GM12878 (cell line): ENCODE results near the gene SLC39A7. TPM values are rescaled to one million over a fixed set of nuclear protein-coding genes. Genes with fewer than 3 reads are reported as not detected.

Experiments used
- ATAC-seq: fragments of 200-7000 bp; cut with Tn5 transposase; 3 replicates; pipeline ENCODE4 v1.9.1; 2020; ENCODE audit warnings: mild to moderate bottlenecking, moderate library complexity
- BruUV-seq: library from RNA; stranded (reverse); fragments of 400-500 nt; replicated peaks from 2 replicates; lab custom pipeline; 2021; lab: Mats Ljungman, UMichigan
- CTCF ChIA-PET: fragments of 300-600 bp; sonication (Branson Sonifier 250); formaldehyde crosslinking; extraction: SDS; loops from one replicate; lab custom pipeline; 2021; ENCODE audit warnings: inconsistent platforms; lab: Yijun Ruan, JAX
- POLR2A ChIA-PET: fragments of 350-600 bp; formaldehyde crosslinking; extraction: SDS; loops from one replicate; lab custom pipeline; 2021; ENCODE audit warnings: inconsistent platforms; lab: Charles Lee
- RAD21 ChIA-PET: fragments of 300-600 bp; sonication (Branson Sonifier 250); formaldehyde crosslinking; loops from one replicate; lab custom pipeline; 2023; ENCODE audit warnings: antibody characterized with exemption; ENCODE audit not compliant: unreplicated experiment; lab: Charles Lee
- SMC1A ChIA-PET: fragments of 300-600 bp; sonication (Branson Sonifier 250); formaldehyde crosslinking; loops from one replicate; lab custom pipeline; 2023; ENCODE audit not compliant: unreplicated experiment, uncharacterized antibody; lab: Charles Lee
- DNase-seq: peaks from one replicate; pipeline ENCODE4 v3.0.0-alpha.2; 2011; ENCODE audit warnings: low read depth, low spot score
- FAIRE-seq: peaks from 3 replicates; lab custom pipeline; 2011; peaks lifted over from hg19 to GRCh38; lab: Jason Lieb, UNC
- H2AFZ ChIP-seq: 2 replicates; pipeline ENCODE4 v1.6.0; 2011; ENCODE audit warnings: low read depth, low read length, control low read depth; ENCODE audit not compliant: control insufficient read depth
- H3K27ac ChIP-seq: 2 replicates; pipeline ENCODE4 v1.5.1; 2011; ENCODE audit warnings: control low read depth; ENCODE audit not compliant: control insufficient read depth, insufficient read depth
- H3K27me3 ChIP-seq, 2 experiments: replicated peaks in 1 of 2; 2 replicates each; pipeline versions ENCODE4 v1.6.0 to v1.6.1; 2011; ENCODE audit warnings: low read length in 1 of 2; ENCODE audit not compliant: control insufficient read depth in 2 of 2, insufficient read depth in 2 of 2
- H3K36me3 ChIP-seq, 2 experiments: 2 replicates each; pipeline ENCODE4 v1.5.1; 2011; ENCODE audit warnings: low read length in 1 of 2; ENCODE audit not compliant: control insufficient read depth in 2 of 2, insufficient read depth in 2 of 2
- H3K4me1 ChIP-seq: 2 replicates; pipeline ENCODE4 v1.6.1; 2011; ENCODE audit warnings: mild to moderate bottlenecking, low read length, moderate library complexity, mixed read lengths; ENCODE audit not compliant: control insufficient read depth, insufficient read depth
- H3K4me2 ChIP-seq: 2 replicates; pipeline ENCODE4 v1.6.0; 2011; ENCODE audit warnings: control low read depth; ENCODE audit not compliant: control insufficient read depth, insufficient read depth
- H3K4me3 ChIP-seq: fragments of 200-600 bp; sonication (generic); 2 replicates; pipeline ENCODE4 v1.5.1; 2016
- H3K79me2 ChIP-seq: 2 replicates; pipeline ENCODE4 v1.6.0; 2011; ENCODE audit warnings: low read length; ENCODE audit not compliant: control insufficient read depth, insufficient read depth
- H3K9ac ChIP-seq: 2 replicates; pipeline ENCODE4 v1.8.0; 2011; ENCODE audit warnings: low read length, control low read depth, mixed read lengths; ENCODE audit not compliant: control insufficient read depth, insufficient read depth
- H3K9me3 ChIP-seq: replicated peaks from 3 replicates; pipeline ENCODE4 v1.5.1; 2011; ENCODE audit warnings: mild to moderate bottlenecking, low read length; ENCODE audit not compliant: control insufficient read depth, insufficient read depth
- H4K20me1 ChIP-seq: 2 replicates; pipeline ENCODE4 v1.6.0; 2011; ENCODE audit not compliant: control insufficient read depth, insufficient read depth
- CBX3 ChIP-seq: fragments of 200-600 bp; sonication (generic); IDR thresholded peaks from 2 replicates; pipeline ENCODE4 v1.6.1; 2016; ENCODE audit warnings: low read depth, borderline replicate concordance
- E4F1 ChIP-seq: fragments of 450-650 bp; IDR thresholded peaks from 2 replicates; pipeline ENCODE4 v1.6.1; 2018; ENCODE audit warnings: borderline replicate concordance, mild to moderate bottlenecking; ENCODE audit not compliant: partially characterized antibody
- ESRRA ChIP-seq: IDR thresholded peaks from 2 replicates; pipeline ENCODE4 v1.6.1; 2012; ENCODE audit warnings: mild to moderate bottlenecking, low read length, improper control_type of control experiment
- ETV6 ChIP-seq, 2 experiments: fragments of 450-650 bp in 1 of 2; IDR thresholded peaks in 1 of 2; conservative IDR thresholded peaks in 1 of 2; 2 replicates each; pipeline ENCODE4 v1.6.1; 2014; ENCODE audit warnings: antibody characterized with exemption in 1 of 2, borderline replicate concordance in 1 of 2, low read depth in 1 of 2, mild to moderate bottlenecking in 1 of 2, moderate library complexity in 1 of 2
- FOXM1 ChIP-seq: IDR thresholded peaks from 2 replicates; pipeline ENCODE4 v1.6.1; 2012; ENCODE audit warnings: low read depth, mild to moderate bottlenecking, inconsistent platforms, low read length, moderate library complexity
- LARP7 ChIP-seq: fragments of 450-650 bp; IDR thresholded peaks from 2 replicates; pipeline ENCODE4 v1.6.1; 2017; ENCODE audit warnings: mild to moderate bottlenecking
- NFXL1 ChIP-seq: fragments of 450-650 bp; IDR thresholded peaks from 2 replicates; pipeline ENCODE4 v1.6.1; 2017; ENCODE audit warnings: antibody characterized with exemption, mild to moderate bottlenecking, borderline replicate concordance
- NR2C1 ChIP-seq: fragments of 450-650 bp; IDR thresholded peaks from 2 replicates; pipeline ENCODE4 v1.6.1; 2017; ENCODE audit warnings: antibody characterized with exemption, mild to moderate bottlenecking, moderate library complexity
- RFX5 ChIP-seq: IDR thresholded peaks from 2 replicates; pipeline ENCODE4 v1.6.1; 2011; ENCODE audit warnings: low read depth, low read length, improper control_type of control experiment
- SIX5 ChIP-seq: IDR thresholded peaks from 2 replicates; pipeline ENCODE4 v1.6.1; 2011; ENCODE audit warnings: mild to moderate bottlenecking, low read depth, low read length, moderate library complexity; ENCODE audit not compliant: severe bottlenecking
- SREBF1 ChIP-seq: IDR thresholded peaks from 2 replicates; pipeline ENCODE4 v1.6.1; 2012; ENCODE audit warnings: mild to moderate bottlenecking, low read length
- STAT3 ChIP-seq: IDR thresholded peaks from 2 replicates; pipeline ENCODE4 v1.6.1; 2011; ENCODE audit warnings: low read depth, low read length, improper control_type of control experiment
- TCF3 ChIP-seq: IDR thresholded peaks from 2 replicates; pipeline ENCODE4 v1.6.1; 2012; ENCODE audit warnings: low read depth, mild to moderate bottlenecking, low read length, borderline replicate concordance; ENCODE audit not compliant: insufficient read depth
- USF2 ChIP-seq: IDR thresholded peaks from 2 replicates; pipeline ENCODE4 v1.6.1; 2011; ENCODE audit warnings: low read depth, low read length, improper control_type of control experiment, borderline replicate concordance
- WRNIP1 ChIP-seq: IDR thresholded peaks from 2 replicates; pipeline ENCODE4 v1.6.1; 2011; ENCODE audit warnings: low read depth, low read length, improper control_type of control experiment, borderline replicate concordance
- ZBTB33 ChIP-seq: fragments of 450-650 bp; IDR thresholded peaks from 2 replicates; pipeline ENCODE4 v1.6.1; 2017; ENCODE audit warnings: mild to moderate bottlenecking
- ZNF207 ChIP-seq: fragments of 450-650 bp; IDR thresholded peaks from 2 replicates; pipeline ENCODE4 v1.6.1; 2014; ENCODE audit warnings: antibody characterized with exemption, mild to moderate bottlenecking, borderline replicate concordance
- in situ Hi-C: fragments of 300-500 bp; cut with MboI; formaldehyde crosslinking; loops from 9 replicates; pipeline ENCODE4 v1.14.3; 2018; ENCODE audit warnings: mixed read lengths
- intact Hi-C: fragments of 100-400 bp; cut with micrococcal nuclease; formaldehyde crosslinking; loops from one replicate; pipeline ENCODE4 v1.14.2; 2022; ENCODE audit not compliant: unreplicated experiment
- polyA plus RNA-seq, 11 experiments: library from polyadenylated mRNA; depleted of rRNA in 4 of 11; unstranded in 6 of 11; stranded (reverse) in 5 of 11; fragments of >200 nt; fragmentation: Nextera tagmentation in 4 of 11; fragmentation: Illumina TruSeq in 1 of 11; extraction: Ambion mirVana in 4 of 11; extraction: Trizol in 1 of 11; gene quantifications; 1 replicate in 1 of 11; 2 replicates in 10 of 11; pipeline versions ENCODE4 v1.2.1 to v1.2.3, GENCODE V29; 2011 to 2016; ENCODE audit warnings: inconsistent platforms in 2 of 11, missing spikeins in 2 of 11, low read depth in 1 of 11
- total RNA-seq, 4 experiments: library from RNA; depleted of rRNA in 3 of 4; stranded (reverse); fragments of >200 nt in 3 of 4; fragmentation: Illumina TruSeq in 1 of 4; extraction: Trizol in 1 of 4; gene quantifications; 2 replicates each; pipeline versions ENCODE4 v1.2.1 to v1.2.3, GENCODE V29; 2013 to 2021

SLC39A7 gene
- total and polyA plus RNA-seq, 10 of the 15 experiments (the other 5 are each of a cell fraction or from before 2014, with no cell fraction given): 7.3 to 63.1 (median 40.6) TPM

GRCh38 chr6:33252759-33253158, 52.1 kb downstream of the SLC39A7 start:
- Histone ChIP-seq H4K20me1 (no peaks in the 10 kb centered on the region), H3K36me3 (peaks cover 2 to 12% of the 10 kb centered on the region in 2 experiments; a peak in 2 of 4 replicates), H3K4me2 (no peak overlapping the region), H3K79me2 (peaks cover 13% of the 10 kb centered on the region), H3K4me3 (no peak overlapping the region), H3K9me3 (no peaks in the 10 kb centered on the region), H3K27me3 (no peaks in the 10 kb centered on the region), H3K9ac (no peak overlapping the region), H3K4me1 (peaks cover 10% of the 10 kb centered on the region), H3K27ac (no peak overlapping the region), H2AFZ (no peak overlapping the region)
- no TSS peak for BruUV-seq
- SMC1A ChIA-PET: no interaction called here
- FAIRE-seq: no peak
- DNase-seq: no peak
- TF ChIP-seq SREBF1 (no peak), NFXL1 (no peak), TCF3 (no peak), ZBTB33 (no peak), WRNIP1 (no peak), CBX3 (no peak), ETV6 (conservative IDR thresholded peaks at IDR 0.05 in 1 of 2, IDR thresholded peaks at IDR 0.05 in 1 of 2; ENCODE audit: borderline replicate concordance in 1 of 2, low read depth in 1 of 2) (no peak), ESRRA (no peak), NR2C1 (no peak), FOXM1 (no peak), STAT3 (no peak), SIX5 (no peak), RFX5 (no peak), E4F1 (no peak), LARP7 (no peak), USF2 (no peak), ZNF207 (no peak)
- POLR2A ChIA-PET: no interaction called here
- ATAC-seq: no peak
- in situ Hi-C loops: no loop called here
- CTCF ChIA-PET: no interaction called here
- RAD21 ChIA-PET: no interaction called here
- intact Hi-C loops: no loop called here
